Measurements from ENCODE around the gene MAP4K4. TPM values are rescaled to one million over a fixed set of nuclear protein-coding genes. Genes with fewer than 3 reads are reported as not detected.

Gene MAP4K4
- total and polyA plus RNA-seq, 2 experiments from 2014 or later = 59.1 to 84.4 TPM

DNA sequence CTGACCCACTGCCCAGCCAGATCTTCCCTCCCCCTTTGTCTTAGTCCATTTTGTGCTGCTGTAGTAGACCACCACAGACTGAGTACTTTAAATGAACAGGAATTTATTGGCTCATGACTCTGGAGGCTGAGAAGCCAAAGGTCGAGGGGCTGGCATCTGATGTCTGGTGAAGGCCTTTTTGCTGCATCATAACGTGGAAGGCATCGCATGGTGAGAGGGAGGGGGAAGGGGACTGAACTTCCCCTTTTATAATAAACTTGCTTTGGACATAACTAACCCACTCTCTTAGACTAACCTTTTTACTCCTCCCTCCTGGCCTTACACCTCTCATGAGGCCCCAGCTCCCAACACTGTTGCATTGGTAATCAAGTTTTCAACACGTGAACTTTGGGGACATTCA, 83.8 kb downstream of the MAP4K4 start:
- H4K20me1 ChIP-seq (ENCODE audit: insufficient read depth, poor library complexity, severe bottlenecking) = peaks cover 85% of the 10 kb centered on the region
- H2AFZ ChIP-seq = no peak overlapping the region
- no peak overlapping the region for H3K27ac ChIP-seq
- no peaks in the 10 kb centered on the region for H3K9me3 ChIP-seq (ENCODE audit: low read depth)
- no peaks in the 10 kb centered on the region for H3K36me3 ChIP-seq (replicated peaks; ENCODE audit: insufficient read depth, low read depth)
- TF ChIP-seq EZH2phosphoT487 (IDR thresholded peaks at IDR 0.05; ENCODE audit: low read depth, severe bottlenecking, unreplicated experiment) (no peak), EZH2 (IDR thresholded peaks at IDR 0.05; ENCODE audit: borderline replicate concordance) (no peak)
- TF ChIP-seq, protein P1, sequence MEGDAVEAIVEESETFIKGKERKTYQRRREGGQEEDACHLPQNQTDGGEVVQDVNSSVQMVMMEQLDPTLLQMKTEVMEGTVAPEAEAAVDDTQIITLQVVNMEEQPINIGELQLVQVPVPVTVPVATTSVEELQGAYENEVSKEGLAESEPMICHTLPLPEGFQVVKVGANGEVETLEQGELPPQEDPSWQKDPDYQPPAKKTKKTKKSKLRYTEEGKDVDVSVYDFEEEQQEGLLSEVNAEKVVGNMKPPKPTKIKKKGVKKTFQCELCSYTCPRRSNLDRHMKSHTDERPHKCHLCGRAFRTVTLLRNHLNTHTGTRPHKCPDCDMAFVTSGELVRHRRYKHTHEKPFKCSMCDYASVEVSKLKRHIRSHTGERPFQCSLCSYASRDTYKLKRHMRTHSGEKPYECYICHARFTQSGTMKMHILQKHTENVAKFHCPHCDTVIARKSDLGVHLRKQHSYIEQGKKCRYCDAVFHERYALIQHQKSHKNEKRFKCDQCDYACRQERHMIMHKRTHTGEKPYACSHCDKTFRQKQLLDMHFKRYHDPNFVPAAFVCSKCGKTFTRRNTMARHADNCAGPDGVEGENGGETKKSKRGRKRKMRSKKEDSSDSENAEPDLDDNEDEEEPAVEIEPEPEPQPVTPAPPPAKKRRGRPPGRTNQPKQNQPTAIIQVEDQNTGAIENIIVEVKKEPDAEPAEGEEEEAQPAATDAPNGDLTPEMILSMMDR (IDR thresholded peaks at IDR 0.05; ENCODE audit: poor library complexity) = no peak
- no peaks in the 10 kb centered on the region for H3K27me3 ChIP-seq
- no peak for DNase-seq (ENCODE audit: low spot score)
- H3K4me2 ChIP-seq = no peak overlapping the region
- peaks cover 98% of the 10 kb centered on the region for H3K79me2 ChIP-seq
- H3K9me2 ChIP-seq (replicated peaks; ENCODE audit: insufficient read depth) = no peaks in the 10 kb centered on the region
- 62% methylated on average over 4 of the region's 4 CpGs for WGBS (ENCODE audit: low lambda C conversion rate, missing lambda C conversion rate)
- peaks cover 28% of the 10 kb centered on the region for H3K4me1 ChIP-seq (ENCODE audit: insufficient read depth)
- no peak overlapping the region for H3K4me3 ChIP-seq

GRCh38 chr2:101781791-101782426, 84.4 kb downstream of the MAP4K4 start:
- peaks cover 85% of the 10 kb centered on the region for H4K20me1 ChIP-seq (ENCODE audit: insufficient read depth, poor library complexity, severe bottlenecking)
- H3K4me3 ChIP-seq = no peak overlapping the region
- H3K4me2 ChIP-seq = no peak overlapping the region
- H3K79me2 ChIP-seq = peaks cover 98% of the 10 kb centered on the region
- no peaks in the 10 kb centered on the region for H3K9me2 ChIP-seq (replicated peaks; ENCODE audit: insufficient read depth)
- TF ChIP-seq, protein P1 (IDR thresholded peaks at IDR 0.05; ENCODE audit: poor library complexity) = no peak
- no peak for TF ChIP-seq EZH2 (IDR thresholded peaks at IDR 0.05; ENCODE audit: borderline replicate concordance)
- no peak for TF ChIP-seq EZH2phosphoT487 (IDR thresholded peaks at IDR 0.05; ENCODE audit: low read depth, severe bottlenecking, unreplicated experiment)
- H3K27ac ChIP-seq = no peak overlapping the region
- WGBS (ENCODE audit: low lambda C conversion rate, missing lambda C conversion rate) = 84% methylated on average over 6 of the region's 6 CpGs
- no peak overlapping the region for H2AFZ ChIP-seq
- peaks cover 25% of the 10 kb centered on the region for H3K4me1 ChIP-seq (ENCODE audit: insufficient read depth)
- DNase-seq (ENCODE audit: low spot score) = no peak
- H3K9me3 ChIP-seq (ENCODE audit: low read depth) = no peaks in the 10 kb centered on the region
- H3K36me3 ChIP-seq (replicated peaks; ENCODE audit: insufficient read depth, low read depth) = no peaks in the 10 kb centered on the region
- H3K27me3 ChIP-seq = no peaks in the 10 kb centered on the region

GRCh38 chr2:101782427-101782792, 84.9 kb downstream of the MAP4K4 start:
- DNase-seq (ENCODE audit: low spot score) = no peak
- Histone ChIP-seq H3K4me1 (ENCODE audit: insufficient read depth) (peaks cover 23% of the 10 kb centered on the region), H3K4me2 (no peak overlapping the region), H3K36me3 (replicated peaks; ENCODE audit: insufficient read depth, low read depth) (no peaks in the 10 kb centered on the region), H3K9me2 (replicated peaks; ENCODE audit: insufficient read depth) (no peaks in the 10 kb centered on the region), H2AFZ (no peak overlapping the region), H3K27me3 (no peaks in the 10 kb centered on the region), H4K20me1 (ENCODE audit: insufficient read depth, poor library complexity, severe bottlenecking) (peaks cover 85% of the 10 kb centered on the region), H3K79me2 (peaks cover 98% of the 10 kb centered on the region), H3K9me3 (ENCODE audit: low read depth) (no peaks in the 10 kb centered on the region), H3K4me3 (no peak overlapping the region), H3K27ac (no peak overlapping the region)
- no peak for TF ChIP-seq EZH2 (IDR thresholded peaks at IDR 0.05; ENCODE audit: borderline replicate concordance)
- TF ChIP-seq, protein P1 (IDR thresholded peaks at IDR 0.05; ENCODE audit: poor library complexity) = no peak
- no peak for TF ChIP-seq EZH2phosphoT487 (IDR thresholded peaks at IDR 0.05; ENCODE audit: low read depth, severe bottlenecking, unreplicated experiment)
- WGBS (ENCODE audit: low lambda C conversion rate, missing lambda C conversion rate) = 81% methylated on average over 5 of the region's 5 CpGs
